Endodermal cell (in vitro differentiated cells): ENCODE data around the gene VIPR1. TPM values are rescaled to one million over a fixed set of nuclear protein-coding genes. Genes with fewer than 3 reads are reported as not detected.

Experiments
- DNase-seq: peaks from one replicate; pipeline ENCODE4 v3.0.0-alpha.2; 2017
- H3K27ac ChIP-seq: 2 replicates; pipeline ENCODE4 v1.5.1; 2013; ENCODE audit warnings: mild to moderate bottlenecking, low read depth, low read length, moderate library complexity
- H3K27me3 ChIP-seq: 2 replicates; pipeline ENCODE4 v1.6.1; 2013; ENCODE audit warnings: mild to moderate bottlenecking, low read length, moderate library complexity; ENCODE audit not compliant: insufficient read depth, control insufficient read depth, poor library complexity, severe bottlenecking
- H3K36me3 ChIP-seq: 2 replicates; pipeline ENCODE4 v1.7.0; 2013; ENCODE audit warnings: mild to moderate bottlenecking, low read length, moderate library complexity; ENCODE audit not compliant: control insufficient read depth, insufficient read depth
- H3K4me1 ChIP-seq: one replicate; pipeline ENCODE4 v1.7.0; 2013; ENCODE audit warnings: low read length; ENCODE audit not compliant: control insufficient read depth, insufficient read depth
- H3K4me3 ChIP-seq: 2 replicates; pipeline ENCODE4 v1.5.1; 2013; ENCODE audit warnings: mild to moderate bottlenecking, low read length, moderate library complexity
- H3K9ac ChIP-seq: 2 replicates; pipeline ENCODE4 v1.6.1; 2013; ENCODE audit warnings: mild to moderate bottlenecking, low read length, moderate library complexity; ENCODE audit not compliant: poor library complexity, severe bottlenecking; ENCODE audit errors: extremely low read depth
- H3K9me3 ChIP-seq: 2 replicates; pipeline ENCODE4 v1.6.1; 2013; ENCODE audit warnings: mild to moderate bottlenecking, low read length, moderate library complexity; ENCODE audit not compliant: control insufficient read depth
- H3K27ac Mint-ChIP-seq: 2 replicates; pipeline ENCODE4 v1.8.0; 2020; ENCODE audit warnings: mixed read lengths
- H3K27me3 Mint-ChIP-seq: 2 replicates; pipeline ENCODE4 v1.8.0; 2021; ENCODE audit warnings: mild to moderate bottlenecking, mixed read lengths; ENCODE audit not compliant: insufficient read depth
- H3K36me3 Mint-ChIP-seq: 2 replicates; pipeline ENCODE4 v1.8.0; 2020; ENCODE audit warnings: low read depth, mixed read lengths
- H3K4me1 Mint-ChIP-seq: 2 replicates; pipeline ENCODE4 v1.8.0; 2020; ENCODE audit warnings: mixed read lengths
- H3K4me3 Mint-ChIP-seq: 2 replicates; pipeline ENCODE4 v1.8.0; 2020; ENCODE audit warnings: mild to moderate bottlenecking, moderate library complexity, mixed read lengths
- H3K9me3 Mint-ChIP-seq: 2 replicates; pipeline ENCODE4 v1.8.0; 2020; ENCODE audit warnings: mild to moderate bottlenecking, mixed read lengths
- WGBS, 2 experiments: methylation state at CpG; one replicate each; pipeline versions ENCODE4 v1.1.5 to v1.1.7; 2013; ENCODE audit warnings: missing lambda C conversion rate in 2 of 2, mixed read lengths in 1 of 2; ENCODE audit not compliant: insufficient coverage in 1 of 2, insufficient read length in 1 of 2; 5-methylcytosine and 5-hydroxymethylcytosine counted together
- total RNA-seq, 2 donors: library from RNA; stranded (reverse); fragmentation: NEBNext Ultra II Directional in 1 of 2; extraction: Animal tissue kit (Norgen Biotek cat#: 25700) in 1 of 2; gene quantifications; 2 replicates in 1 of 2; 3 replicates in 1 of 2; pipeline ENCODE4 v1.2.1, GENCODE V29; 2021
- TF ChIP-seq, protein P1 (sequence below): fragments of 200-600 bp; sonication (generic); conservative IDR thresholded peaks from 2 replicates; pipeline ENCODE4 v1.5.0; 2021; ENCODE audit warnings: antibody characterized with exemption, mild to moderate bottlenecking

Gene VIPR1
- total RNA-seq, 2 donors from 2014 or later: 12.9 to 14.7 TPM

DNA sequence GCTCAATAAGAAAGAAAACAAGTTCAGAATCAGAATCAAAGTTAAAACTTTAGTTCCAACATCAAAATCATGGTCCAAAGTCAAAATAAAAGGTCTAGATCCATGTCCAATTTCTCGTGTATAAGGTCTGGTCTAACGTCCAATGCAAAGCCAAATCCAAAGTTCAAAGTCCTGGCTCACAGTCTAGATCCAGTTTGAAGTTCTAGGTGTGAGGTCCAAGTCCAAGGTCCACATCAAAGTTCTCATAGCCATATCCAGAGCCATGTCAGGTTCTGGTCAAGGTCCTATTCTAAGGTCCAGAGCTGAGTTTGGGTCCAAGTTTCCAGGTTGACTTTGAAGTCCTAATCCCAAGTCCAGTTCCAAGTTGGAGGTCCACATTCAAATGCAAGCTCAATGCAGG lies 40.7 kb upstream of the VIPR1 start:
- Histone ChIP-seq H3K4me1 (no peaks in the 10 kb centered on the region), H3K4me3 (no peak overlapping the region), H3K27ac (no peak overlapping the region), H3K36me3 (no peaks in the 10 kb centered on the region), H3K27me3 (no peaks in the 10 kb centered on the region), H3K9ac (no peak overlapping the region), H3K9me3 (peaks cover 4% of the 10 kb centered on the region)
- DNase-seq: no peak
- no peaks in the 10 kb centered on the region for H3K36me3 Mint-ChIP-seq
- no peak overlapping the region for H3K27ac Mint-ChIP-seq
- TF ChIP-seq, protein P1, sequence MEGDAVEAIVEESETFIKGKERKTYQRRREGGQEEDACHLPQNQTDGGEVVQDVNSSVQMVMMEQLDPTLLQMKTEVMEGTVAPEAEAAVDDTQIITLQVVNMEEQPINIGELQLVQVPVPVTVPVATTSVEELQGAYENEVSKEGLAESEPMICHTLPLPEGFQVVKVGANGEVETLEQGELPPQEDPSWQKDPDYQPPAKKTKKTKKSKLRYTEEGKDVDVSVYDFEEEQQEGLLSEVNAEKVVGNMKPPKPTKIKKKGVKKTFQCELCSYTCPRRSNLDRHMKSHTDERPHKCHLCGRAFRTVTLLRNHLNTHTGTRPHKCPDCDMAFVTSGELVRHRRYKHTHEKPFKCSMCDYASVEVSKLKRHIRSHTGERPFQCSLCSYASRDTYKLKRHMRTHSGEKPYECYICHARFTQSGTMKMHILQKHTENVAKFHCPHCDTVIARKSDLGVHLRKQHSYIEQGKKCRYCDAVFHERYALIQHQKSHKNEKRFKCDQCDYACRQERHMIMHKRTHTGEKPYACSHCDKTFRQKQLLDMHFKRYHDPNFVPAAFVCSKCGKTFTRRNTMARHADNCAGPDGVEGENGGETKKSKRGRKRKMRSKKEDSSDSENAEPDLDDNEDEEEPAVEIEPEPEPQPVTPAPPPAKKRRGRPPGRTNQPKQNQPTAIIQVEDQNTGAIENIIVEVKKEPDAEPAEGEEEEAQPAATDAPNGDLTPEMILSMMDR: no peak
- H3K4me1 Mint-ChIP-seq: no peaks in the 10 kb centered on the region
- H3K4me3 Mint-ChIP-seq: no peak overlapping the region
- 86 to 95% methylated on average over 2 of the region's 2 CpGs for WGBS, 2 experiments
- H3K27me3 Mint-ChIP-seq: peaks cover 4% of the 10 kb centered on the region
- peaks cover 5% of the 10 kb centered on the region for H3K9me3 Mint-ChIP-seq

- Histone ChIP-seq H3K36me3 (no peaks in the 10 kb centered on the region), H3K27ac (no peak overlapping the region), H3K4me1 (no peaks in the 10 kb centered on the region), H3K9ac (no peak overlapping the region), H3K27me3 (no peaks in the 10 kb centered on the region), H3K9me3 (peaks cover 4% of the 10 kb centered on the region), H3K4me3 (no peak overlapping the region)
- Mint-ChIP-seq H3K27me3 (peaks cover 4% of the 10 kb centered on the region), H3K9me3 (peaks cover 5% of the 10 kb centered on the region), H3K4me1 (no peaks in the 10 kb centered on the region), H3K36me3 (no peaks in the 10 kb centered on the region), H3K27ac (no peak overlapping the region), H3K4me3 (no peak overlapping the region)
- WGBS, 2 experiments: 79 to 90% methylated on average over 1 of the region's 1 CpG
- TF ChIP-seq, protein P1: no peak
- DNase-seq: no peak
Observed at GRCh38 chr3:42463093-42463492, 39.4 kb upstream of the VIPR1 start.

DNA sequence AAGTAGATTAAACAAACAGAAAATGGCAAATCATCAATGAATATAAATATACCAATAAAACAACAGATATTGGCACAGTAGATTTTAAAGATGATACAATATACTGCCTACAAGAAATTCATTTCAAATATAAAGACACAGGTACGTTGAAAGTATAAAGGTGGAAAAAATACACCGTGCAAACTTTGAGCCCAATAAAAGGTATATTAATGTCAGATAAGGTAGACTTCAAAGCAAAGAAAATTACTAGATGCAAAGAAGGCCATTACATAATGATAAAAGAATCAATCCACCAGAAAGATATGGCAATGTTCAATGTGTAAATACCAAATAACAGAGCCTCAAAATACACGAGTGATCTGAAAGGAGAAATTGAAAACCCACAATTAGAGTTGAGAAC lies 34.3 kb upstream of the VIPR1 start:
- Mint-ChIP-seq H3K4me1 (no peaks in the 10 kb centered on the region), H3K4me3 (no peak overlapping the region), H3K36me3 (no peaks in the 10 kb centered on the region), H3K9me3 (peaks cover 5% of the 10 kb centered on the region), H3K27me3 (peaks cover 3% of the 10 kb centered on the region), H3K27ac (no peak overlapping the region)
- Histone ChIP-seq H3K27me3 (no peaks in the 10 kb centered on the region), H3K36me3 (no peaks in the 10 kb centered on the region), H3K4me1 (no peaks in the 10 kb centered on the region), H3K9ac (no peak overlapping the region), H3K9me3 (peaks cover 4% of the 10 kb centered on the region), H3K4me3 (no peak overlapping the region), H3K27ac (no peak overlapping the region)
- 98% methylated on average over 3 of the region's 3 CpGs; no CpG with 5 or more reads in 1 of the 2 experiments for WGBS, 2 experiments
- no peak for DNase-seq
- TF ChIP-seq, protein P1: no peak
